Body of pancreas (tissue), 4 donors: ENCODE measurements around the gene NCS1.

Experiments
- POLR2A ChIP-seq, 3 donors: fragments of 450-650 bp; IDR thresholded peaks; one replicate each; pipeline ENCODE4 v1.6.1; 2016; ENCODE audit warnings: antibody characterized with exemption in 3 of 3, mild to moderate bottlenecking in 2 of 3
- TF ChIP-seq, protein P1 (sequence below), 7 experiments: fragments of 450-650 bp in 4 of 7; fragments of 200-600 bp in 3 of 7; sonication (generic) in 3 of 7; IDR thresholded peaks; one replicate each; pipeline ENCODE4 v1.5.1; 2016 to 2019; ENCODE audit warnings: antibody characterized with exemption in 7 of 7

DNA sequence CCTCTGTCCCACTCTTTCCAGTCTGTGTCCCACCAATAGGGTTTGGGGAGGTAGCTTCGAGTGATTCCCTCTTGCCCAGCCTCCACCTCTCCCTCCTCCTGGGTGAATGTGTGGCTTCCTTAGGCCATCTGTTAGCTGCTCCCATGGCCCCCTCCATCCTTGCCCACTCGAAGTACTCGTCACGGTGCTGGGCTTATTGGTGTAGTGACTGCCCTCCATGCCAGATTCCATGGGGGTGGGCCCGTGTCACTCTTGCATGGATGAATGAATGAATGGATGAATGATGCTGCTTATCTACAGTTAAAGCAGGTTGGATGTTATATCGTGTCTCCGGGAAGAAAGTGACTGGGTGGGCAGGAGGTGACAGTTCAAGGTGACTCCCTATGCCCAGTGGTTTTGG, 112.5 kb downstream of the NCS1 start:
- TF ChIP-seq, protein P1, sequence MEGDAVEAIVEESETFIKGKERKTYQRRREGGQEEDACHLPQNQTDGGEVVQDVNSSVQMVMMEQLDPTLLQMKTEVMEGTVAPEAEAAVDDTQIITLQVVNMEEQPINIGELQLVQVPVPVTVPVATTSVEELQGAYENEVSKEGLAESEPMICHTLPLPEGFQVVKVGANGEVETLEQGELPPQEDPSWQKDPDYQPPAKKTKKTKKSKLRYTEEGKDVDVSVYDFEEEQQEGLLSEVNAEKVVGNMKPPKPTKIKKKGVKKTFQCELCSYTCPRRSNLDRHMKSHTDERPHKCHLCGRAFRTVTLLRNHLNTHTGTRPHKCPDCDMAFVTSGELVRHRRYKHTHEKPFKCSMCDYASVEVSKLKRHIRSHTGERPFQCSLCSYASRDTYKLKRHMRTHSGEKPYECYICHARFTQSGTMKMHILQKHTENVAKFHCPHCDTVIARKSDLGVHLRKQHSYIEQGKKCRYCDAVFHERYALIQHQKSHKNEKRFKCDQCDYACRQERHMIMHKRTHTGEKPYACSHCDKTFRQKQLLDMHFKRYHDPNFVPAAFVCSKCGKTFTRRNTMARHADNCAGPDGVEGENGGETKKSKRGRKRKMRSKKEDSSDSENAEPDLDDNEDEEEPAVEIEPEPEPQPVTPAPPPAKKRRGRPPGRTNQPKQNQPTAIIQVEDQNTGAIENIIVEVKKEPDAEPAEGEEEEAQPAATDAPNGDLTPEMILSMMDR (IDR thresholded peaks at IDR 0.05): no peak
- TF ChIP-seq POLR2A (IDR thresholded peaks at IDR 0.05): no peak
